IPS-15b (cell line): ENCODE measurements around the gene ARHGAP26.

Experiments used
- H3K27me3 ChIP-seq: one replicate; pipeline ENCODE4 v1.6.1; 2013; ENCODE audit warnings: low read length; ENCODE audit not compliant: control insufficient read depth, insufficient read depth
- H3K36me3 ChIP-seq: one replicate; pipeline ENCODE4 v1.6.1; 2013; ENCODE audit warnings: low read length; ENCODE audit not compliant: control insufficient read depth, insufficient read depth
- H3K4me1 ChIP-seq: one replicate; pipeline ENCODE4 v1.6.1; 2013; ENCODE audit warnings: mild to moderate bottlenecking, low read length; ENCODE audit not compliant: control insufficient read depth, insufficient read depth
- H3K4me3 ChIP-seq: one replicate; pipeline ENCODE4 v1.5.1; 2013; ENCODE audit warnings: low read depth, low read length
- H3K9ac ChIP-seq: one replicate; pipeline ENCODE4 v1.6.1; 2013; ENCODE audit warnings: low read depth, mild to moderate bottlenecking, low read length
- H3K9me3 ChIP-seq: one replicate; pipeline ENCODE4 v1.6.1; 2013; ENCODE audit warnings: mild to moderate bottlenecking, low read length; ENCODE audit not compliant: control insufficient read depth, insufficient read depth

Gene ARHGAP26

DNA sequence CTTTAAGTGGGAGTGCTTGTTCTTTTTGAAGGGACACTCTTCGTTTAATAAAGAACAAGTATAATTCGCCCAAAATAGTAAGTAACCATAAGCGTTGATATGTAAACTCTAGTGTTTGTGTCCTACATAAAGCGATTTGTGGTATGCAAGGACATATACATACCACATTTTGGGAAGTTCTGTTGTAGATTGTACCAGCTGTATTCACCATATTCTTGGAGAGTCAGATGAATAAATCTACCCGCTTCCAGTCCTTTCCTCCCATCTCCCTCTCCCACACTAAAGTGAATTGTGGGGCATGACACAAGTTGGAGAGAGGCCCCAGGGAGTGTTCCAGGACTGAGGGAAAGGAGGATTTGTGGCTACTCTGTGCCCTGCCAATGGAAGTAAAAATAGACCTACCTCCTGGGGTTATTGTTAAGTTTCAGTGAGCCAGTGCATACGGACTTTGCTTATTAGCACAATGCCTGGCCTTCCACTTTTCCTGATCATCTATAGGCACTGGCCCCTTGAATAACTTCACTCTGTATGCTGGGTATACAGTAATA, 40.6 kb downstream of the ARHGAP26 start:
- no peaks in the 10 kb centered on the region for H3K27me3 ChIP-seq
- no peaks in the 10 kb centered on the region for H3K36me3 ChIP-seq
- H3K4me3 ChIP-seq: no peak overlapping the region
- no peaks in the 10 kb centered on the region for H3K9me3 ChIP-seq
- no peak overlapping the region for H3K9ac ChIP-seq
- peaks cover 2% of the 10 kb centered on the region for H3K4me1 ChIP-seq

DNA sequence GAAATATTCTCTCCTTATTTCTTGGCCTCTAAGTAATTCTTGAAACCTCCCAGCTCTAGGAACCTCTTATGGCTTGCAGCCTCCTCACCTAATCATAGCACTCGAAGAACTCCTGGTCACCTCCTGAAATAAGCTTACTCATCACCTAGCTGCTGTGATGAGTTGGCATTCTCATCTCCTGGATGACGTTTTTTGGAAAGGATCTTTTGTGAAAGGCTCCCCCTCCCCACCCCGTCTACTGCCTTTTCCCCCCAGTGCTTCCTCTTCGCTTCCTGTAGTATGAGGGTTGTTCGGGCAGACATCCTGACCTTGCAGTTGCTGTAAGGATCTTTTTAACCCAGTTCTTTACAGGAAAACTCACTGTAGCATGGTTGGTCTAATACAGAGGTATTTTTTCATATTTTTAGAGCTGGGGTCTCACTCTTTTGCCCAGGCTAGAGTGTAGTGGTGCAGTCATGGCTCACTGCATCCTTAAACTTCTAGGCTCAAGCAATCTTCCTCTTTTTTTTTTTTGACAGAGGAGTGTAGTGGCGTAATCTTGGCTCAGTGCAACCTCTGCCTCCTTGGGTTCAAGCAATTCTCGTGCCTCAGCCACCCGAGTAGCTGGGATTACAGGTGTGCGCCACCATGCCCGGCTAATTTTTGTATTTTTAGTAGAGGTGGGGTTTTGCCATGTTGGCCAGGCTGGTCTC, 41.8 kb downstream of the ARHGAP26 start:
- H3K9me3 ChIP-seq: no peaks in the 10 kb centered on the region
- H3K27me3 ChIP-seq: no peaks in the 10 kb centered on the region
- H3K4me3 ChIP-seq: no peak overlapping the region
- H3K36me3 ChIP-seq: no peaks in the 10 kb centered on the region
- no peak overlapping the region for H3K9ac ChIP-seq
- no peaks in the 10 kb centered on the region for H3K4me1 ChIP-seq

DNA sequence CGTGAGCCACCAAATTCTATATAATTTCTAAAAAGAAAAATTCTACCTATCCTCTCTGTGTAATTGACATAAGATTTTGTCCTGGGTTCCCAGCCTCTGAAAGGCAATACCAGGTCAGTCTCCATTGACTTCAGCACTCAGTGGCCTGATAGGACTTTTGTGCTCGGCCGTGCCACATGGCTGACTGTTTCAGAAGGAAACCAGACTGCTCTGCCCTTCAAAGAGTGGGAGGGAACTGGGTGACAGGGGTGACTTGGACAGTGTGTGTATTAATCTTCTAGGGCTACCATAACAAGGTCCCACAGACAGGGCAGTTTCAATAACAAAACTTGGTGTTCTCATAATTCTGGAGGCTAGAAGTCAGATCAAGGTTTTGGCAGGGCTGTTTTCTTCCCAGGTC, 43.0 kb downstream of the ARHGAP26 start:
- H3K27me3 ChIP-seq: no peaks in the 10 kb centered on the region
- H3K9ac ChIP-seq: no peak overlapping the region
- H3K9me3 ChIP-seq: no peaks in the 10 kb centered on the region
- no peaks in the 10 kb centered on the region for H3K4me1 ChIP-seq
- no peak overlapping the region for H3K4me3 ChIP-seq
- no peaks in the 10 kb centered on the region for H3K36me3 ChIP-seq

DNA sequence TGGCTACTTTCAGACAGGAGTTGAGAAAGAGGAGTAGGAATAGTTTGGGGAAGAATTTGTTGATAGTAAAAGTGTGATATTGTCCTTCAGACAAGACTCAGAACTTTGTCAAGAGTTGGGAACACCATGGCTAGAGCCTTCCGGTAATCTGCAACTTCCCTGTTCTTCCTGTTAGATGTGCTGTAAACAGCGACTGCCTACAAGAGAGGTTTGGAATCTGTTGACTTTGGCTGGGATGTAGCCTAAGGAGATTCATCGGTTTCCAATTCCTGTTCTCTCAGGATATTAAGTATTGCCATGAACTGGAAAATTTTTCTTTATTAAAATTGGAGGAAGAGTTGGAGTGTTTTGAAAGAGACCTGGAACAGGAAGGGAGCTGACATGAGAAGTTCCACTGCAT, 43.9 kb downstream of the ARHGAP26 start:
- H3K4me3 ChIP-seq: no peak overlapping the region
- H3K9ac ChIP-seq: no peak overlapping the region
- no peaks in the 10 kb centered on the region for H3K27me3 ChIP-seq
- no peaks in the 10 kb centered on the region for H3K9me3 ChIP-seq
- no peaks in the 10 kb centered on the region for H3K36me3 ChIP-seq
- peaks cover 7% of the 10 kb centered on the region for H3K4me1 ChIP-seq

DNA sequence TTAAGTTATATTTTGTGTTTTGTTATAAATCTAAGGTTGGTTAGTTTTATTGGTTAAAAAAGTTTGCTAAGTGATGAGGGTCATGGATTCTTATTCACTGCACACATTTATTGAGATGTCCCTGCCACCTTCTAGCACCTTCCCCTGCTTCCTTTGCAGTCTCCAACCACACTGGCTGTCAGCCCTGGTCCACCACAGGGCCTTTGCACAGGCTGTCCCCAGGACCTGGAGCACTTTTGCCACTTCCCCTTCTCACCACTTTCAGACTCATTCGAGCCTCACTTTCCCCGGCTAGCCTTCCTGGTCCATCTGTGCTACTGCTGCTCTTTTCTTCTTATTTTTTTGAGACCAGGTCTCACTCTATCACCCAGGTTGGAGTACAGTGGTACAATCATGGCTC, 45.3 kb downstream of the ARHGAP26 start:
- Histone ChIP-seq H3K27me3 (no peaks in the 10 kb centered on the region), H3K4me3 (no peak overlapping the region), H3K9me3 (no peaks in the 10 kb centered on the region), H3K36me3 (no peaks in the 10 kb centered on the region), H3K9ac (no peak overlapping the region), H3K4me1 (peaks cover 7% of the 10 kb centered on the region)

DNA sequence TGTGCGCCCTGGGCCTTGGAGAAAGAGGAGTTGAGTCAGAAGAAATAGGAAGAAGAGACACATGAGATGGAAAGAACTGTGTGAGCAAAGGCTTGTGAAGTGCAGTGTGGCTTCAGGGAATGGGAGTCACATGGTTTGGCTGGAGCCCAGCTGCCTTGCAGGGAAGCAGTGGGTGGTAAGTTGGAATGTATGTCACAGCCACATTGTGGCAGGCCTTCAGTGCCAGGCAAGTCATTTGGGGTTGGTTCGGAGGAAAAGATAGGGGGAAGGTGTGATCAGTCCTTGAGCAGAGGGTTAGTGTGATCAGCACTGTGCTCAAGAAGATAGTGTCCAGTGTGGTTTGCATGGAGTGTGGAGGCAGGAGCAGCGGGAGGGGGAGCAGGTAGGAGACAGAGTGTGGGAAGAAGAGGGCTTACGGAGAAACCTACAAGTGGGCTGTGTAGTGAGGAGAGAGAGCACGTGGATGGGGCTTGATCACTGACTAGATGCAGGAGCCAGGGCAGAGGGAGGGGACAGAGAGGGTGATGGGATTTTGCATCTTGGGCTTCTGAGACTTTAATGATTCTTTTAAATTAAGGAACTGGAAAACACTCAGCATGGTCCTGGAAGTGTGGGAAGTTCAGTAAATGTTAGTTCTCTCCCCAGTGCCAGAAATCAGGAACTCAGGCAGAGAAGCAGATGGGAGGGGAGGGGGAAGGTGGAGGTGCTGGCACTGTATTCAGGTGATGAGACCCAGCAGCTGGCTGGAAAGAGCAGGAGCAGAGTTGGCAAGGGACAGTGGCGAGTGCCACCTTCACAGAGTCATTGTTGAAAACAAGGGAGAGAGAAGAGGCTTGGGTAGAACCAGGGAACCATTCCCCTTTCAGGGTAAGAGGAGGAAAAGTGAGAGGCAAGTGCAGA, 46.6 kb downstream of the ARHGAP26 start:
- no peak overlapping the region for H3K4me3 ChIP-seq
- no peaks in the 10 kb centered on the region for H3K36me3 ChIP-seq
- no peaks in the 10 kb centered on the region for H3K27me3 ChIP-seq
- H3K4me1 ChIP-seq: peaks cover 7% of the 10 kb centered on the region
- H3K9ac ChIP-seq: no peak overlapping the region
- no peaks in the 10 kb centered on the region for H3K9me3 ChIP-seq

DNA sequence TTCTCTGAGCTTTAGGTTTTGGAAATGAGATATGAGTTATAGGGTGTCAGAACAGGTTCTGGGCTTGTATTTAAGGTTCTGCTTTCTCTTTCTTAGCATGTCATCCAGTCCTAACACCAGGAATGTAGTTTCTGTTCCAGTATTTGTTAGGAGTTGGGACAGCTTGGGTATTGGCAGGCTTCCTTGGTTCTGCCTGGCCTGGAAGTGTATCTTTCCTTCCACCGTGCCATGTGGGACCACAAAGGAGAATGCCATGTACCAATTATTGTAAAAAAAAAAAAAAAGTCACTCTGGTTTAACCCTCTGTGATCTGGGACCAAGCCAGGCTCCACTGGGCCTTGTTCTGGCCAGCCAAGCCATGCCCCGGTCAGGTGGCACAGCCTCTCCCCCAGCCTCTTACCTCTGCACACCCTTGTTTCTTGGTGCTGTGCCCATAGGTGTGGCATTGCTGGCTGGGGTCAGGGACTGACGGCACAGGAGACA, 47.8 kb downstream of the ARHGAP26 start:
- no peaks in the 10 kb centered on the region for H3K27me3 ChIP-seq
- no peak overlapping the region for H3K4me3 ChIP-seq
- no peaks in the 10 kb centered on the region for H3K9me3 ChIP-seq
- H3K9ac ChIP-seq: no peak overlapping the region
- peaks cover 8% of the 10 kb centered on the region for H3K4me1 ChIP-seq
- H3K36me3 ChIP-seq: no peaks in the 10 kb centered on the region

DNA sequence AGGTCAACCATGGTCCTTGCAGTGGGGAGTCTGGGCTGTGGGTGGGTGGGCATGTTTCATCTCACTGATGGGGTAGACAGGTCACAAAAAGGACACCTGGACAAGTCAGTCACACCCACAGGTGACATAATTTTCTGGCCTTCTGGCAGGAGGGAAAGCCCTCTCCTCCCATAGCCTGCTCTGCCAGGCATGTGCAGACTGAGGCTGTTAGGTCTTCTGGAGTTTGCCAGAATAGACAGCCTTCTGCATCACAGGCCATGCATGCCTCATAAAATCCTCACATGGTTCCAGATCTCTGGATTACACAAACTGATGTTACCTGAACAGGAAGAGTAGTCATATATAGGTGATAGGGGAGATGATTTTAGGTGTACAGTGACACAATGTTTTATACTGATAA, 49.1 kb downstream of the ARHGAP26 start:
- Histone ChIP-seq H3K36me3 (no peaks in the 10 kb centered on the region), H3K9ac (no peak overlapping the region), H3K27me3 (no peaks in the 10 kb centered on the region), H3K9me3 (no peaks in the 10 kb centered on the region), H3K4me1 (peaks cover 12% of the 10 kb centered on the region), H3K4me3 (no peak overlapping the region)

DNA sequence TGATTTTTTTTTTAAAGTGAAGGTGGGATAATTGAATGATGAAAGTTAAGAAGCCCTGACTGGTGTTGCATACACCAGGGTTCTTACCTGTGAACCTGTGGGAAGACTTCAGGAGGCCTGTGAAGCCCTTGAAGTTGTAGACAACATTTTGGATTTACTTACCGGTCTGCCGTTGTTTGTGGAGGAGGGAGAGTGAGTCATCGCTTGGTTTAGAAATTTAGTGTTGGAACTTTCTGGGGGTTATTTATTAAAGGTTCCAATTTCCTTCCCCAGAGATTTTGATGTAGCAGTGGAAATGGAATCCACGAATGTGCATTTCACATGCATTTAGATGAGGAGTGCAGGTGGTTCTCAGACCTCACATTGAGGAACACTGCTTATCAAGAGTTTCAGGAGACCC, 49.6 kb downstream of the ARHGAP26 start:
- Histone ChIP-seq H3K27me3 (no peaks in the 10 kb centered on the region), H3K9me3 (no peaks in the 10 kb centered on the region), H3K4me3 (no peak overlapping the region), H3K36me3 (no peaks in the 10 kb centered on the region), H3K4me1 (peaks cover 12% of the 10 kb centered on the region), H3K9ac (no peak overlapping the region)

DNA sequence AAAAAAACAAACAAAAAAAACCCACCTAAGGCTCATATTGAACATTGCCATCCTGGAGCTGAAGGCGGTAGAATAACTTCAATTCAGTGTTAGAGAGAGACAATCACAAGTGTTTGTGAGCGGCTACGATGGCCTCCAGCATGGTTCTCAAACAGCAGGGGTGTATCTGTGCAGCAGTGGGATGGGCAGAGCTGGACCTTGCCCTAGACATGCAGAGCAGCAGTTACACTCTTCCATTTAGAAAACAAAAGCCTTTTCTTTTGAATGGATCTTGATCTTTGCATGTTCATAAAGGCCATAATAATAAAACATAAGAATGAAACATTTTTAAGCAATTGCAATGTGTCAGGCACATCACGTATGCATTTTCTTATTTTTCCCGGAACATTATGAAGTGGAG, 50.3 kb downstream of the ARHGAP26 start:
- no peak overlapping the region for H3K4me3 ChIP-seq
- H3K36me3 ChIP-seq: no peaks in the 10 kb centered on the region
- no peak overlapping the region for H3K9ac ChIP-seq
- H3K9me3 ChIP-seq: no peaks in the 10 kb centered on the region
- H3K4me1 ChIP-seq: peaks cover 17% of the 10 kb centered on the region
- H3K27me3 ChIP-seq: no peaks in the 10 kb centered on the region

DNA sequence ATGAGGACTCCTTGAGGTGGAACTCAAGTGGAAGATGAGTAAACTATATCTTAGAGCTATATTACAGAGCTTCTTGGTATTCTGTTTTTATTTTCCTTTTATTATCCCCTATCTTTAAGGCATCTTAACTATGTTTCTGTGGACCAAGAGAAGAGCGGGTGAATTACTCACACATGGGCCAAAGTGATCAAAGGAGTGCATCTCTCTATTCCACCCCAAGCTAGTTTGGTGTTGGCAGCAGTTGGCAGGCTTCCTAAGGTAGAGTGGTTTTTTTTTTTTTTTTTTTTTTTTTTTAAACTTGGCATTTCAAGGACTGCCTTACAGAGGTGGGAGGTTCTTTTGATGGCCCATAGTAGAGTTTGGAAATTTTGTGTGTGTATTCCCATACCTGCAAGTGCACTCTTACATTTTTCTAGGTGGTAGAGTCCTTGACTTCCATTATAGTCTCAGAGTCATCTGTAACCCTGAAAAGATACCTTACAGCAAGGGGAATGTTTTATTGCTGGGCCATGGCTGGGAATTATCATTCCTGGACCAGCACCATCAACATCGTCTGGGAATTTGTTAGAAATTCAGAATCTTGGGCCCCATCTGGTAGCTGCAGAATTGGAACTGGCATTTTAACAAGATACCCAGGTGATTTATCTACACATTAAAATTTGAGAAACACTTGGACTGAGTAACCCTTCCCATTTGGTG, 51.0 kb downstream of the ARHGAP26 start:
- peaks cover 19% of the 10 kb centered on the region for H3K4me1 ChIP-seq
- H3K36me3 ChIP-seq: no peaks in the 10 kb centered on the region
- no peak overlapping the region for H3K9ac ChIP-seq
- H3K4me3 ChIP-seq: no peak overlapping the region
- H3K9me3 ChIP-seq: no peaks in the 10 kb centered on the region
- no peaks in the 10 kb centered on the region for H3K27me3 ChIP-seq
